ENCODE data around the gene BTBD17. TPM values are rescaled to one million over a fixed set of nuclear protein-coding genes. Genes with fewer than 3 reads are reported as not detected.

BTBD17 gene
- total RNA-seq, 1 donor from 2014 or later: not detected

GRCh38 chr17:74394977-74395376 lies 33.3 kb upstream of the BTBD17 start:
- DNase-seq (ENCODE audit: low spot score): no peak
- no peak overlapping the region for H3K4me3 Mint-ChIP-seq (ENCODE audit: unreplicated experiment)
- TF ChIP-seq, protein P1, sequence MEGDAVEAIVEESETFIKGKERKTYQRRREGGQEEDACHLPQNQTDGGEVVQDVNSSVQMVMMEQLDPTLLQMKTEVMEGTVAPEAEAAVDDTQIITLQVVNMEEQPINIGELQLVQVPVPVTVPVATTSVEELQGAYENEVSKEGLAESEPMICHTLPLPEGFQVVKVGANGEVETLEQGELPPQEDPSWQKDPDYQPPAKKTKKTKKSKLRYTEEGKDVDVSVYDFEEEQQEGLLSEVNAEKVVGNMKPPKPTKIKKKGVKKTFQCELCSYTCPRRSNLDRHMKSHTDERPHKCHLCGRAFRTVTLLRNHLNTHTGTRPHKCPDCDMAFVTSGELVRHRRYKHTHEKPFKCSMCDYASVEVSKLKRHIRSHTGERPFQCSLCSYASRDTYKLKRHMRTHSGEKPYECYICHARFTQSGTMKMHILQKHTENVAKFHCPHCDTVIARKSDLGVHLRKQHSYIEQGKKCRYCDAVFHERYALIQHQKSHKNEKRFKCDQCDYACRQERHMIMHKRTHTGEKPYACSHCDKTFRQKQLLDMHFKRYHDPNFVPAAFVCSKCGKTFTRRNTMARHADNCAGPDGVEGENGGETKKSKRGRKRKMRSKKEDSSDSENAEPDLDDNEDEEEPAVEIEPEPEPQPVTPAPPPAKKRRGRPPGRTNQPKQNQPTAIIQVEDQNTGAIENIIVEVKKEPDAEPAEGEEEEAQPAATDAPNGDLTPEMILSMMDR (IDR thresholded peaks at IDR 0.05): no peak
- no peaks in the 10 kb centered on the region for H3K36me3 Mint-ChIP-seq (ENCODE audit: low read depth)
- H3K27ac Mint-ChIP-seq (ENCODE audit: unreplicated experiment): peak overlapping the region; percentile 45
- H3K4me1 Mint-ChIP-seq (ENCODE audit: low read depth): peaks cover 21% of the 10 kb centered on the region
- peaks cover 4% of the 10 kb centered on the region for H3K27me3 Mint-ChIP-seq (ENCODE audit: low read depth)
- H3K9me3 Mint-ChIP-seq (ENCODE audit: low read depth): no peaks in the 10 kb centered on the region

GRCh38 chr17:74394275-74394950 lies 32.7 kb upstream of the BTBD17 start:
- TF ChIP-seq, protein P1 (IDR thresholded peaks at IDR 0.05): no peak
- peaks cover 21% of the 10 kb centered on the region for H3K4me1 Mint-ChIP-seq (ENCODE audit: low read depth)
- H3K27ac Mint-ChIP-seq (ENCODE audit: unreplicated experiment): peak overlapping the region; percentile 45
- no peak for DNase-seq (ENCODE audit: low spot score)
- H3K9me3 Mint-ChIP-seq (ENCODE audit: low read depth): no peaks in the 10 kb centered on the region
- no peak overlapping the region for H3K4me3 Mint-ChIP-seq (ENCODE audit: unreplicated experiment)
- H3K36me3 Mint-ChIP-seq (ENCODE audit: low read depth): no peaks in the 10 kb centered on the region
- H3K27me3 Mint-ChIP-seq (ENCODE audit: low read depth): peaks cover under 1% of the 10 kb centered on the region

DNA sequence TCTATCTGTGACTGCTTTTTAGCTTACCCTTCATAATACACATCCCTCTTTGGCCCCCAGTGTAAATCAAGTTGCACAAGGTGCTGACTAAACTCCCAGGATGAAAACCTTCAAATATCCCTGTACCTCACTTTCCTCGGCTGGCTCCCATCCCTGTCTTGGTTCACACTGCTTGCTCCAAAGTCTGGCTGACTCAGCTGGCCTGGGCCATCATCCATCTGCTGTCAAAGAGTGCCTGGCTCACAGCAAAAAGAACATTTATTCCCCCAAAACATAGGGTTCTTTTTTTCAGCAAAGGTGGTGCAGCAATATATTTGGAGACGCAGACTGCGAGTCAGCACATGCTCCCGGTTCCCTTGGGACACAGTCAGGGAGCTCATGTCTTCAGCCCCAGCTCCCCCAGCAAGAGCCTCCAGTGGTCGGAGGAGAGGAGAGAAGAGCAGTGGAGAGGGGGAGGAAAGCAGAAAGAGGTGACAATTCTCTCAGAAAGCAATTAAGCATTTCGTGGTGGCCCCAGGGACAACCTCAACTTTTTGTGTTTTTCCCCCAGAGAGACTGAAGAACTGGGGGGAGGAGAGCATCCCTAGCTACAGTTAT lies 31.8 kb upstream of the BTBD17 start:
- no peak overlapping the region for H3K4me3 Mint-ChIP-seq (ENCODE audit: unreplicated experiment)
- H3K27me3 Mint-ChIP-seq (ENCODE audit: low read depth): peaks cover 4% of the 10 kb centered on the region
- peak overlapping the region; percentile 72 for H3K27ac Mint-ChIP-seq (ENCODE audit: unreplicated experiment)
- H3K4me1 Mint-ChIP-seq (ENCODE audit: low read depth): peaks cover 21% of the 10 kb centered on the region
- DNase-seq (ENCODE audit: low spot score): no peak
- TF ChIP-seq, protein P1 (IDR thresholded peaks at IDR 0.05): no peak
- no peaks in the 10 kb centered on the region for H3K36me3 Mint-ChIP-seq (ENCODE audit: low read depth)
- H3K9me3 Mint-ChIP-seq (ENCODE audit: low read depth): no peaks in the 10 kb centered on the region

DNA sequence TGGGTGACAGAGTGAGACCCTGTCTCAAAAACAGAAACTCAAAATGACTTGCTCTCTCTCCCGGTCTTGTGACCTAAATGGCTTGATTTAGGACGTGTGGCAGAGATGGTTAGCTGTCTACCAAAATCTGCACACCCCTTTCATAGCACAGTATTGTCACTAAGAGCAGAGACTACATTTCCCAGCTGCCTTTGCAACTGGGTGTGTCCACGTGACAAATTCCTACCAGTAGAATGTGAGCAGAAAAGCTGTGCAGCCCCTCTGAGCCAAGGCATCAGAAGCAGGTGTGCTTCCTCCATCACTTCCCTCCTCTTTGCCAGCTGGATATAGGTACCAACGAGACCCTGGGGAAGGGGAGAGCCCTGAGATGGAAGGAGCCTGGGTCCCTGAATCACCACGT lies 31.2 kb upstream of the BTBD17 start:
- Mint-ChIP-seq H3K9me3 (ENCODE audit: low read depth) (no peaks in the 10 kb centered on the region), H3K27ac (ENCODE audit: unreplicated experiment) (no peak overlapping the region), H3K36me3 (ENCODE audit: low read depth) (no peaks in the 10 kb centered on the region), H3K27me3 (ENCODE audit: low read depth) (peaks cover 4% of the 10 kb centered on the region), H3K4me1 (ENCODE audit: low read depth) (peaks cover 21% of the 10 kb centered on the region), H3K4me3 (ENCODE audit: unreplicated experiment) (no peak overlapping the region)
- TF ChIP-seq, protein P1 (IDR thresholded peaks at IDR 0.05): no peak
- no peak for DNase-seq (ENCODE audit: low spot score)

GRCh38 chr17:74391771-74392170 lies 30.1 kb upstream of the BTBD17 start:
- Mint-ChIP-seq H3K27ac (ENCODE audit: unreplicated experiment) (no peak overlapping the region), H3K4me1 (ENCODE audit: low read depth) (peaks cover 23% of the 10 kb centered on the region), H3K27me3 (ENCODE audit: low read depth) (peaks cover 4% of the 10 kb centered on the region), H3K9me3 (ENCODE audit: low read depth) (no peaks in the 10 kb centered on the region), H3K36me3 (ENCODE audit: low read depth) (no peaks in the 10 kb centered on the region), H3K4me3 (ENCODE audit: unreplicated experiment) (no peak overlapping the region)
- TF ChIP-seq, protein P1 (IDR thresholded peaks at IDR 0.05): no peak
- DNase-seq (ENCODE audit: low spot score): no peak

Measured in chondrocyte (in vitro differentiated cells).